Fibroblast of the aortic adventitia (primary cell): ENCODE data around the gene HCRTR1. TPM values are rescaled to one million over a fixed set of nuclear protein-coding genes. Genes with fewer than 3 reads are reported as not detected.
A peak's percentile ranks its signal among the peaks of the same experiment; 100 is the strongest.

Experiments used
- DNase-seq: peaks from one replicate; pipeline ENCODE4 v3.0.0-alpha.2; 2010; ENCODE audit warnings: low read depth
- H3K4me3 ChIP-seq: 2 replicates; pipeline ENCODE4 v1.5.1; 2011; ENCODE audit warnings: low read depth, mild to moderate bottlenecking, control low read depth, low read length, moderate library complexity
- CTCF ChIP-seq: IDR thresholded peaks from 2 replicates; pipeline ENCODE4 v1.5.1; 2011; ENCODE audit warnings: mild to moderate bottlenecking, low read length, control low read depth, inconsistent platforms; ENCODE audit not compliant: insufficient read depth
- total RNA-seq: library from RNA; depleted of rRNA; stranded (reverse); fragments of >200 nt; gene quantifications from 2 replicates; pipeline ENCODE4 v1.2.3, GENCODE V29; 2012; ENCODE audit warnings: low replicate concordance

The HCRTR1 gene
- total RNA-seq, 1 donor: 0.18 TPM

GRCh38 chr1:31628931-31629556 is 11.6 kb downstream of the HCRTR1 start:
- no peak overlapping the region for H3K4me3 ChIP-seq
- no peak for DNase-seq
- TF ChIP-seq CTCF: no peak

- TF ChIP-seq CTCF: no peak
- no peak overlapping the region for H3K4me3 ChIP-seq
- no peak for DNase-seq
Observed at GRCh38 chr1:31632649-31633048, 15.2 kb downstream of the HCRTR1 start.

GRCh38 chr1:31633117-31633516 is 15.6 kb downstream of the HCRTR1 start:
- DNase-seq: peak; percentile 14
- H3K4me3 ChIP-seq: no peak overlapping the region
- TF ChIP-seq CTCF: peak; percentile 58

- H3K4me3 ChIP-seq: no peak overlapping the region
- peak; percentile 27 for DNase-seq
- TF ChIP-seq CTCF: no peak
Observed at GRCh38 chr1:31637915-31638673, 20.6 kb downstream of the HCRTR1 start.

GRCh38 chr1:31639543-31639942 is 22.1 kb downstream of the HCRTR1 start:
- TF ChIP-seq CTCF: no peak
- DNase-seq: peak; percentile 73
- no peak overlapping the region for H3K4me3 ChIP-seq

GRCh38 chr1:31640179-31640578 is 22.7 kb downstream of the HCRTR1 start:
- DNase-seq: no peak
- no peak for TF ChIP-seq CTCF
- no peak overlapping the region for H3K4me3 ChIP-seq

GRCh38 chr1:31640964-31641363 is 23.5 kb downstream of the HCRTR1 start:
- TF ChIP-seq CTCF: no peak
- no peak for DNase-seq

More at GRCh38 chr1:31640964-31641363, 23.5 kb downstream of the HCRTR1 start:
- H3K4me3 ChIP-seq: no peak overlapping the region
